Lung (tissue), 12 donors: ENCODE data around the gene NMRAL1. TPM values are rescaled to one million over a fixed set of nuclear protein-coding genes. Genes with fewer than 3 reads are reported as not detected.

Experiments used
- ATAC-seq: fragments of 200-7000 bp; cut with Tn5 transposase; one replicate; pipeline ENCODE4 v1.9.1; 2020; ENCODE audit warnings: moderate number of reproducible peaks; ENCODE audit not compliant: insufficient read depth, low FRiP score
- DNase-seq, 3 donors: peaks; one replicate each; pipeline ENCODE4 v3.0.0-alpha.2; 2013 to 2017
- H3K27ac ChIP-seq, 2 donors: one replicate each; pipeline ENCODE4 v1.5.1; 2013; ENCODE audit warnings: mild to moderate bottlenecking in 2 of 2, moderate library complexity in 2 of 2, control low read depth in 1 of 2, inconsistent platforms in 1 of 2, low read depth in 1 of 2, low read length in 1 of 2
- H3K27me3 ChIP-seq, 3 donors: one replicate each; pipeline ENCODE4 v1.5.1; 2013; ENCODE audit warnings: low read length in 2 of 3; ENCODE audit not compliant: control insufficient read depth in 3 of 3, insufficient read depth in 3 of 3
- H3K36me3 ChIP-seq, 4 donors: one replicate each; pipeline ENCODE4 v1.5.1; 2013; ENCODE audit warnings: low read length in 4 of 4, mild to moderate bottlenecking in 1 of 4, moderate library complexity in 1 of 4; ENCODE audit not compliant: control insufficient read depth in 4 of 4, insufficient read depth in 4 of 4
- H3K4me1 ChIP-seq, 5 donors: one replicate each; pipeline ENCODE4 v1.5.1; 2013; ENCODE audit warnings: low read length in 5 of 5, mild to moderate bottlenecking in 2 of 5, moderate library complexity in 1 of 5; ENCODE audit not compliant: control insufficient read depth in 5 of 5, insufficient read depth in 5 of 5
- H3K4me3 ChIP-seq: one replicate; pipeline ENCODE4 v1.5.1; 2013; ENCODE audit warnings: mild to moderate bottlenecking, control low read depth, moderate library complexity
- H3K9ac ChIP-seq, 2 donors: one replicate each; pipeline ENCODE4 v1.5.1; 2013; ENCODE audit warnings: low read length in 2 of 2, control low read depth in 1 of 2; ENCODE audit not compliant: insufficient read depth in 1 of 2
- H3K9me3 ChIP-seq, 4 donors: one replicate each; pipeline ENCODE4 v1.5.1; 2013; ENCODE audit warnings: low read length in 3 of 4, mild to moderate bottlenecking in 1 of 4, moderate library complexity in 1 of 4; ENCODE audit not compliant: control insufficient read depth in 4 of 4, insufficient read depth in 3 of 4
- CTCF ChIP-seq: IDR thresholded peaks from 2 replicates; pipeline ENCODE4 v1.5.1; 2012; ENCODE audit warnings: mild to moderate bottlenecking; ENCODE audit errors: control extremely low read depth, extremely low read depth
- WGBS, 2 donors: extraction: QIAGEN DNeasy Blood & Tissue Kit; methylation state at CpG; one replicate each; pipeline ENCODE4 v1.1.7; 2013; 5-methylcytosine and 5-hydroxymethylcytosine counted together
- polyA plus RNA-seq, 2 donors: library from polyadenylated mRNA; stranded (reverse); fragments of 200-250 nt; gene quantifications; one replicate each; pipeline ENCODE4 v1.2.1, GENCODE V29; 2013
- total RNA-seq, 2 donors: library from RNA; depleted of rRNA in 1 of 2; stranded (reverse); fragments of >200 nt in 1 of 2; gene quantifications; one replicate each; pipeline ENCODE4 v1.2.1, GENCODE V29; 2014 to 2021
- donor health status: control.
- donor health status: control.
- donor health status: Bipolar disorder and iron deficiency.
- donor health status: healthy.
- donor health status: DM: yes; HTN: yes; CAD: no.

Gene NMRAL1
- total and polyA plus RNA-seq, 4 donors: 23.4 to 57.4 (median 46.8) TPM

GRCh38 chr16:4507588-4508345 lies 33.3 kb upstream of the NMRAL1 start:
- Histone ChIP-seq H3K4me3 (no peak overlapping the region), H3K36me3 (peaks cover 14 to 54% (median 22%) of the 10 kb centered on the region in 4 donors), H3K9me3 (no peaks in the 10 kb centered on the region), H3K27ac (no peak overlapping the region), H3K9ac (no peak overlapping the region), H3K27me3 (no peaks in the 10 kb centered on the region), H3K4me1 (peaks cover 0 to 2% (median 0%) of the 10 kb centered on the region in 5 donors)
- no peak for ATAC-seq
- TF ChIP-seq CTCF: no peak
- DNase-seq: no peak
- WGBS, 2 donors: 91 to 93% methylated on average over 17 of the region's 17 CpGs

GRCh38 chr16:4506450-4506849 lies 32.0 kb upstream of the NMRAL1 start:
- Histone ChIP-seq H3K9ac (no peak overlapping the region), H3K27me3 (no peaks in the 10 kb centered on the region), H3K36me3 (peaks cover 14 to 40% (median 17%) of the 10 kb centered on the region in 4 donors), H3K4me3 (no peak overlapping the region), H3K27ac (no peak overlapping the region), H3K4me1 (peaks cover 0 to 4% (median 0%) of the 10 kb centered on the region in 5 donors), H3K9me3 (no peaks in the 10 kb centered on the region)
- WGBS, 2 donors: 2 to 3% methylated on average over 3 of the region's 3 CpGs
- DNase-seq (peak; percentile 62 to 86 (median 85)), ATAC-seq (peak; percentile 83)
- TF ChIP-seq CTCF: peak; percentile 69

- H3K4me1 ChIP-seq: peaks cover 0 to 11% (median 5%) of the 10 kb centered on the region in 5 donors
- WGBS, 2 donors: 39 to 67% methylated on average over 13 of the region's 13 CpGs
- H3K9ac ChIP-seq: no peak overlapping the region
- no peak for TF ChIP-seq CTCF
- ATAC-seq (no peak), DNase-seq (no peak)
- H3K27me3 ChIP-seq: no peaks in the 10 kb centered on the region
- H3K36me3 ChIP-seq: peaks cover 14 to 33% (median 17%) of the 10 kb centered on the region in 4 donors
- H3K27ac ChIP-seq: peak overlapping the region in 1 of 2 donors; percentile 64
- H3K4me3 ChIP-seq: no peak overlapping the region
- no peaks in the 10 kb centered on the region for H3K9me3 ChIP-seq
These were observed 31.1 kb upstream of the NMRAL1 start for GRCh38 chr16:4505356-4506147.
